Upper lobe of left lung (tissue), 4 donors: ENCODE results near the gene BACH1.

Source experiments
- CTCF ChIP-seq, 6 experiments: fragments of 450-650 bp in 4 of 6; fragments of 200-600 bp in 2 of 6; sonication (generic) in 2 of 6; IDR thresholded peaks; one replicate each; pipeline ENCODE4 v1.5.1; 2016 to 2019; ENCODE audit warnings: antibody characterized with exemption in 6 of 6
- EP300 ChIP-seq, 4 donors: sonication (generic); formaldehyde crosslinking; IDR thresholded peaks; one replicate each; pipeline ENCODE4 v1.5.1; 2017; ENCODE audit warnings: antibody characterized with exemption in 4 of 4, control low read depth in 2 of 4
- POLR2A ChIP-seq, 4 donors: fragments of 450-650 bp; IDR thresholded peaks; one replicate each; pipeline ENCODE4 v1.5.1; 2016 to 2017; ENCODE audit warnings: antibody characterized with exemption in 4 of 4, mild to moderate bottlenecking in 2 of 4

GRCh38 chr21:29365661-29366265, 67.0 kb downstream of the BACH1 start:
- no peak for TF ChIP-seq CTCF (IDR thresholded peaks at IDR 0.05)
- TF ChIP-seq EP300 (IDR thresholded peaks at IDR 0.05): no peak
- no peak for TF ChIP-seq POLR2A (IDR thresholded peaks at IDR 0.05)
